Parathyroid adenoma (tissue), 2 donors: Measurements from ENCODE around the gene ZBTB14.

Experiments
- H2AFZ ChIP-seq: fragments of 300-600 bp; sonication (generic); one replicate; pipeline ENCODE4 v1.7.0; 2017; ENCODE audit warnings: antibody characterized with exemption, mild to moderate bottlenecking
- H3K27ac ChIP-seq: fragments of 300-600 bp; sonication (generic); one replicate; pipeline ENCODE4 v1.7.0; 2017
- H3K27me3 ChIP-seq: fragments of 300-600 bp; sonication (generic); one replicate; pipeline ENCODE4 v1.7.0; 2017; ENCODE audit warnings: low read length; ENCODE audit not compliant: control insufficient read depth, insufficient read depth
- H3K36me3 ChIP-seq: fragments of 300-600 bp; sonication (generic); one replicate; pipeline ENCODE4 v1.7.0; 2017; ENCODE audit warnings: low read length; ENCODE audit not compliant: control insufficient read depth, insufficient read depth
- H3K4me1 ChIP-seq: fragments of 300-600 bp; sonication (generic); one replicate; pipeline ENCODE4 v1.7.0; 2017; ENCODE audit warnings: control low read depth
- H3K4me2 ChIP-seq: fragments of 300-600 bp; sonication (generic); one replicate; pipeline ENCODE4 v1.7.0; 2017; ENCODE audit warnings: low read length
- H3K4me3 ChIP-seq: fragments of 300-600 bp; sonication (generic); one replicate; pipeline ENCODE4 v1.7.0; 2017; ENCODE audit warnings: low read depth, low read length
- H3K79me2 ChIP-seq: fragments of 300-600 bp; sonication (generic); one replicate; pipeline ENCODE4 v1.7.0; 2017; ENCODE audit warnings: control low read depth
- H3K9ac ChIP-seq: fragments of 300-600 bp; sonication (generic); one replicate; pipeline ENCODE4 v1.7.0; 2017; ENCODE audit warnings: mild to moderate bottlenecking
- H3K9me3 ChIP-seq: fragments of 300-600 bp; sonication (generic); one replicate; pipeline ENCODE4 v1.7.0; 2017; ENCODE audit warnings: low read length; ENCODE audit not compliant: control insufficient read depth
- CTCF ChIP-seq: fragments of 300-600 bp; sonication (generic); IDR thresholded peaks from one replicate; pipeline ENCODE4 v1.7.0; 2017; ENCODE audit warnings: antibody characterized with exemption, mild to moderate bottlenecking
- donor health status: primary hyperparathyroidism.

Gene ZBTB14

DNA sequence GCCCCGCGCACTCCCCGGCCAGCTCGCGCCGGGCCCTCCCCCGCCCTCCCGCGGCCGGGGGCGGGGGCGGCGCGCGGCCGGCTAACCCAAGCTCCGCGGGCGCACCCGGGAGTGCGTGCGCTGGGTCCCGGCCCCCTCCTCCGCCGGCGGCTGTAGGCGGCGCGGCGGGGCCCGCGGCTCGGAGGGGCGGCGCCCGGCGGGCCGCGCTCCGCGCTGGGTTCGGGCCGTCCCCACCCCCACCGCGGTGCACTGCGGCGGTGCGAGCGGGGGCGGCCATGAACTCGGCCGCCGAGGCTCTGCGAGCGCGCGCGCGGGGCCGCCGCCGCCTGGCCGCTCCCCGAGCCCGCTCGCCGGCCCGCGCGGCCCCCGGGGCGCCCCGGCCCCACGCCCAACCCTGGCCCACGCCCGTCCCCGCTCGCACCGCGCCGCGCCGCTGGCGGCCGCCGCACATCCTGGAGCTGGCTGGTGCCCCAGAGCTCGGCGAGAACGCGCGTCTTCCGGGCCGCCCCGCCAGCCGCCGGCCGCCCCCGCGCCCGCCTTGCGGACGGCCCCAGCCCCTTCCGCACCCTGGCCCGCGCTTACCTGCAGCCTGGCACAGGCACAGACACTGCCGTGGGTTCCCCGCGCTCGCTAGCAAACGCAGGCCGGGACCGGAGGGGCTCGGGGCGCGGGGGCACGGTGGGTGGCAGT lies at the start of gene ZBTB14:
ZBTB14 (minus strand) TSS at position 496 of the 690 bp plus-strand sequence. CDS start 2,480 bp downstream, outside the sequence.
- peak within 1 kb of the TSS; percentile 71 for H3K9ac ChIP-seq
- H3K9me3 ChIP-seq = no peaks in the 10 kb centered on the region
- H2AFZ ChIP-seq = peak within 1 kb of the TSS; percentile 81
- H3K4me1 ChIP-seq = peaks cover 19% of the 10 kb centered on the region
- H3K36me3 ChIP-seq = no peaks in the 10 kb centered on the region
- TF ChIP-seq CTCF = no peak
- peak within 1 kb of the TSS; percentile 90 for H3K4me2 ChIP-seq
- peaks cover 8% of the 10 kb centered on the region for H3K79me2 ChIP-seq
- peak within 1 kb of the TSS; percentile 99 for H3K27ac ChIP-seq
- peak within 1 kb of the TSS; percentile 89 for H3K4me3 ChIP-seq
- H3K27me3 ChIP-seq = no peaks in the 10 kb centered on the region

GRCh38 chr18:5339202-5339834 lies 43.8 kb upstream of the ZBTB14 start:
- Histone ChIP-seq H2AFZ (no peak overlapping the region), H3K4me2 (no peak overlapping the region), H3K9ac (no peak overlapping the region), H3K27me3 (no peaks in the 10 kb centered on the region), H3K9me3 (no peaks in the 10 kb centered on the region), H3K79me2 (no peaks in the 10 kb centered on the region), H3K4me3 (no peak overlapping the region), H3K4me1 (peaks cover 3% of the 10 kb centered on the region), H3K27ac (no peak overlapping the region), H3K36me3 (no peaks in the 10 kb centered on the region)
- no peak for TF ChIP-seq CTCF

DNA sequence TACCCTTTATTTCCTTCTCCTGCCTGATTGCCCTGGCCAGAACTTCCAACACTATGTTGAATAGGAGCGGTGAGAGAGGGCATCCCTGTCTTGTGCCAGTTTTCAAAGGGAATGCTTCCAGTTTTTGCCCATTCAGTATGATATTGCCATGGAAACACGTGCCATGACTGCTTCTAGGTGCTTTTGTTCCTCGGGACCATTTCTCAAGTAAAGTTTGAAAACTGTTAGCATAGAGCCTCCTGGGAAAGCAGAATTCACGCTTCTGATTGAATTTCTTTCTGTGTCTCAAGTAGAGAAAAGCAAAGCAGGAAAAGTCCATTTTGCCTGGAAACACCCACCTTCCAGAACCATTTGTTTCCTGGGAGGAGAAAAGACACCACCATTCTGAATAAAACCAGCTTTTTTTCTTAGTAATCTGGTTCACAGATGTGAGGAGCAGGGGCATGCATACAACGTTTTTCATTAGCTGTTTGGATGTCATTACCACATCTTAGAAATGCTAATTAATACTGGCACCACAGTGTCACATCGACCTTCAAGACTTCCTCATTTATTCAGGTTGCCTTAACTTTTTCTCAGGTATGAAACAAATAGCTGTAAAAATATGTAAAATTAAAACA lies 39.0 kb upstream of the ZBTB14 start:
- H2AFZ ChIP-seq = peak overlapping the region; percentile 76
- peaks cover 3% of the 10 kb centered on the region for H3K4me1 ChIP-seq
- no peak for TF ChIP-seq CTCF
- H3K27ac ChIP-seq = no peak overlapping the region
- H3K9me3 ChIP-seq = no peaks in the 10 kb centered on the region
- no peaks in the 10 kb centered on the region for H3K79me2 ChIP-seq
- no peak overlapping the region for H3K9ac ChIP-seq
- H3K4me3 ChIP-seq = no peak overlapping the region
- no peak overlapping the region for H3K4me2 ChIP-seq
- no peaks in the 10 kb centered on the region for H3K36me3 ChIP-seq
- no peaks in the 10 kb centered on the region for H3K27me3 ChIP-seq

GRCh38 chr18:5318061-5318700 lies 22.7 kb upstream of the ZBTB14 start:
- H3K4me3 ChIP-seq = no peak overlapping the region
- no peaks in the 10 kb centered on the region for H3K36me3 ChIP-seq
- H3K27me3 ChIP-seq = no peaks in the 10 kb centered on the region
- no peaks in the 10 kb centered on the region for H3K9me3 ChIP-seq
- no peak overlapping the region for H3K27ac ChIP-seq
- H3K4me2 ChIP-seq = no peak overlapping the region
- peaks cover 16% of the 10 kb centered on the region for H3K4me1 ChIP-seq
- H2AFZ ChIP-seq = no peak overlapping the region
- no peaks in the 10 kb centered on the region for H3K79me2 ChIP-seq
- H3K9ac ChIP-seq = no peak overlapping the region
- TF ChIP-seq CTCF = no peak
